Testis (tissue), 3 donors: ENCODE data around the gene TSSK2. TPM values are rescaled to one million over a fixed set of nuclear protein-coding genes. Genes with fewer than 3 reads are reported as not detected.

Experiments
- DNase-seq: peaks from one replicate; pipeline ENCODE4 v3.0.0-alpha.2; 2019
- H3K27ac ChIP-seq, 2 donors: fragments of 200-600 bp; sonication (generic); one replicate each; pipeline ENCODE4 v1.5.1; 2019
- H3K27me3 ChIP-seq: fragments of 200-600 bp; sonication (generic); one replicate; pipeline ENCODE4 v1.5.1; 2019
- H3K36me3 ChIP-seq: fragments of 200-600 bp; sonication (generic); one replicate; pipeline ENCODE4 v1.5.1; 2017; ENCODE audit warnings: low read depth; ENCODE audit errors: missing control alignments
- H3K4me1 ChIP-seq: fragments of 200-600 bp; sonication (generic); one replicate; pipeline ENCODE4 v1.5.1; 2019
- H3K4me3 ChIP-seq, 2 donors: fragments of 200-600 bp; sonication (generic); one replicate each; pipeline ENCODE4 v1.5.1; 2017 to 2019
- H3K9me3 ChIP-seq: fragments of 200-600 bp; sonication (generic); one replicate; pipeline ENCODE4 v1.5.1; 2017
- POLR2A ChIP-seq: fragments of 450-650 bp; IDR thresholded peaks from one replicate; pipeline ENCODE4 v1.6.1; 2017; ENCODE audit warnings: antibody characterized with exemption, mild to moderate bottlenecking, moderate library complexity
- WGBS, 2 donors: methylation state at CpG; one replicate each; pipeline ENCODE4 v1.1.5; 2018; 5-methylcytosine and 5-hydroxymethylcytosine counted together
- intact Hi-C: fragments of 100-400 bp; cut with DNase I; formaldehyde crosslinking; loops from one replicate; pipeline ENCODE4 v1.15.1; 2023; ENCODE audit warnings: low total_unique reads
- polyA plus RNA-seq: library from polyadenylated mRNA; stranded (reverse); fragments of 350-450 nt; fragmentation: Illumina TruSeq; extraction: RNeasy Lipid Tissue Mini Kit (QIAGEN cat#74804); gene quantifications from one replicate; pipeline ENCODE4 v1.2.3, GENCODE V29; 2014; ENCODE audit warnings: low read depth, low replicate concordance; ENCODE audit not compliant: insufficient read depth
- total RNA-seq, 2 donors: library from RNA; depleted of rRNA; stranded (reverse); fragments of >200 nt; gene quantifications; one replicate each; pipeline ENCODE4 v1.2.3, GENCODE V29; 2016
- TF ChIP-seq, protein P1 (sequence below), 3 experiments: fragments of 450-650 bp in 2 of 3; fragments of 200-600 bp in 1 of 3; sonication (generic) in 1 of 3; IDR thresholded peaks; one replicate each; pipeline ENCODE4 v1.5.1; 2016 to 2019; ENCODE audit warnings: antibody characterized with exemption in 3 of 3, mild to moderate bottlenecking in 2 of 3, moderate library complexity in 1 of 3

TSSK2 gene
- total and polyA plus RNA-seq, 3 donors from 2014 or later = 66.0 to 205 (median 188) TPM

DNA sequence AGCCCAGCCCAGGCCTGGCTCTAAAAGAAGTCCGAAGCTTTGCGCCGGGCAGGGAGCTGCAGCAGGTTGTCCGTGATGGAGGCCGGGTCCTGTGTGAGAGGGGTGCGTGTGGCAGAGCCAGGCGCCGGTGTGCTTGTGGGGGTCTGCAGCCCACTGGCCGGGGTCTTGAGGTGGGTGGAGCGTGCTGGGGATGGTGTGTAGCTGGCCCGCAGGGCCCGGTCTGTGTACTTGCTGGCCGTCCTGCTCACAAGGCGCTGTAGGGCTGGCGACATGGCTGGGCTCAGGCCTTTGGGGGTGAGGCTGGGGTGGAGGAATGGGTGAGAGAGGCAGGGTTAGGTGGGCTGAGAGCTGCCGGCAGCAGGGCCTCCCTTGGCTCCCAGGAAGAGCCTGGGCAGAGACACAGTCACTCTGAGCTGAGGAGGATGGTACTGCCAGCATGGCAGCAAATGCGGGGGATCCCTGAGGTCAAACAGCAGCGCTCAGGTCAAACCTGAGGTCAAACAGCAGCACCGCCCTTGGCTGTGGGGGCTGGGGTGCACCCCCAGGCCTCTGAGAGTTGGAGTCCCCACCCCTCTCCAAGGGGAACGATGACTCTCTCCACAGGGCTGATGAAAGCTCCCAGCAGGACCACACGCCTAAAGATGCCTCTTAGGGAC is 3.2 kb downstream of the TSSK2 start:
- peaks cover 5% of the 10 kb centered on the region for H3K4me1 ChIP-seq

DNA sequence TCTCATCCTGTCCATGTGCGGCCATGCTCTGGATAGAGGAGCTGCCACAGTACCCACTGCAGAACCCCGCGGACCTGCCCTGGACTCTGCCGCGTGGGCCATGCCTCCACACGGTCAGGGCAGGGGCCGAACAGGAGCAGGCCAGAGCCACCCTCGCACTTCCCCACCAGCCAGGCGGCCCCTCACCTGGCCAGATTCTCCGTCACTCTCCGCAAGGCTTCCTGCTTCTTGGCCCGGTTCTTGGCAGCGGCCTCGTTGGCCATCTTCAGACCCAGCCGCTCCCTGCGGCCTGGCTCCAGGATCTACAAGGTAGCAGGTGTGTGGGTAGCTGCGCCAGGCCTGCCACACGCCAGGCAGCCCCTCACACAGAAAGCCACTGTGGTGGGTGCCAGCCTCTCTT is 3.8 kb downstream of the TSSK2 start:
- no peaks in the 10 kb centered on the region for H3K9me3 ChIP-seq
- no peak overlapping the region for H3K4me3 ChIP-seq
- H3K4me1 ChIP-seq = peaks cover 3% of the 10 kb centered on the region
- no peak for DNase-seq
- H3K27me3 ChIP-seq = no peaks in the 10 kb centered on the region
- no peak overlapping the region for H3K27ac ChIP-seq
- intact Hi-C loops = loop anchor here (10.0 kb wide), 1 partner anchor 500 kb away; no protein-coding TSS in a partner anchor
- TF ChIP-seq, protein P1, sequence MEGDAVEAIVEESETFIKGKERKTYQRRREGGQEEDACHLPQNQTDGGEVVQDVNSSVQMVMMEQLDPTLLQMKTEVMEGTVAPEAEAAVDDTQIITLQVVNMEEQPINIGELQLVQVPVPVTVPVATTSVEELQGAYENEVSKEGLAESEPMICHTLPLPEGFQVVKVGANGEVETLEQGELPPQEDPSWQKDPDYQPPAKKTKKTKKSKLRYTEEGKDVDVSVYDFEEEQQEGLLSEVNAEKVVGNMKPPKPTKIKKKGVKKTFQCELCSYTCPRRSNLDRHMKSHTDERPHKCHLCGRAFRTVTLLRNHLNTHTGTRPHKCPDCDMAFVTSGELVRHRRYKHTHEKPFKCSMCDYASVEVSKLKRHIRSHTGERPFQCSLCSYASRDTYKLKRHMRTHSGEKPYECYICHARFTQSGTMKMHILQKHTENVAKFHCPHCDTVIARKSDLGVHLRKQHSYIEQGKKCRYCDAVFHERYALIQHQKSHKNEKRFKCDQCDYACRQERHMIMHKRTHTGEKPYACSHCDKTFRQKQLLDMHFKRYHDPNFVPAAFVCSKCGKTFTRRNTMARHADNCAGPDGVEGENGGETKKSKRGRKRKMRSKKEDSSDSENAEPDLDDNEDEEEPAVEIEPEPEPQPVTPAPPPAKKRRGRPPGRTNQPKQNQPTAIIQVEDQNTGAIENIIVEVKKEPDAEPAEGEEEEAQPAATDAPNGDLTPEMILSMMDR (IDR thresholded peaks at IDR 0.05) = no peak
- TF ChIP-seq POLR2A = no peak
- WGBS, 2 donors = 91 to 99% methylated on average over 17 to 18 of the region's 18 CpGs
- H3K36me3 ChIP-seq = no peaks in the 10 kb centered on the region

More for the DNA sequence above, 3.2 kb downstream of the TSSK2 start:
- Histone ChIP-seq H3K27me3 (no peaks in the 10 kb centered on the region), H3K27ac (no peak overlapping the region), H3K9me3 (no peaks in the 10 kb centered on the region), H3K4me3 (no peak overlapping the region), H3K36me3 (no peaks in the 10 kb centered on the region)
- WGBS, 2 donors = 92 to 94% methylated on average over 18 to 21 of the region's 21 CpGs
- no peak for TF ChIP-seq POLR2A
- TF ChIP-seq, protein P1 (IDR thresholded peaks at IDR 0.05) = no peak
- DNase-seq = no peak
- intact Hi-C loops = loop anchor here (10.0 kb wide), 1 partner anchor 500 kb away; no protein-coding TSS in a partner anchor

DNA sequence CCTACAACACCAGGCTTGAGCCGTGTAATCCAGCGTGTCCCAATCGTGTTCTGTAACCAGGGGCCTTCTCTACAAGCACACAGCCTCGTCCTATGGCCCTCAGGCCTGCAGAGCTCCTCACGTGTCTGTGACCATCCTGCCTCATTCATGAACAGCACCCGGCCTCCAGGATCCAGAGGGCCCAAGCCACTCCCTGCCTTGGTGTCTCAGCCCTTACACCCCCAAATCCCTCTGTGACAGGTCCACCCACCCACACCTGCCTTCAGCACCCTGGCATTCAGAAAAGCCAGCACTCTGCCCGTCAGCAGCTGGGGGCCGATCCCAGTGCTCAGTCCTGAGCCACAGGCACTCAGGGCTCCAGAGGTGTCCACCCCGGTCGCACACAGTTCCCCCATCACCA is 5.8 kb downstream of the TSSK2 start:
- no peaks in the 10 kb centered on the region for H3K36me3 ChIP-seq
- intact Hi-C loops = loop anchor here (10.0 kb wide), 1 partner anchor 498 kb away; no protein-coding TSS in a partner anchor

DNA sequence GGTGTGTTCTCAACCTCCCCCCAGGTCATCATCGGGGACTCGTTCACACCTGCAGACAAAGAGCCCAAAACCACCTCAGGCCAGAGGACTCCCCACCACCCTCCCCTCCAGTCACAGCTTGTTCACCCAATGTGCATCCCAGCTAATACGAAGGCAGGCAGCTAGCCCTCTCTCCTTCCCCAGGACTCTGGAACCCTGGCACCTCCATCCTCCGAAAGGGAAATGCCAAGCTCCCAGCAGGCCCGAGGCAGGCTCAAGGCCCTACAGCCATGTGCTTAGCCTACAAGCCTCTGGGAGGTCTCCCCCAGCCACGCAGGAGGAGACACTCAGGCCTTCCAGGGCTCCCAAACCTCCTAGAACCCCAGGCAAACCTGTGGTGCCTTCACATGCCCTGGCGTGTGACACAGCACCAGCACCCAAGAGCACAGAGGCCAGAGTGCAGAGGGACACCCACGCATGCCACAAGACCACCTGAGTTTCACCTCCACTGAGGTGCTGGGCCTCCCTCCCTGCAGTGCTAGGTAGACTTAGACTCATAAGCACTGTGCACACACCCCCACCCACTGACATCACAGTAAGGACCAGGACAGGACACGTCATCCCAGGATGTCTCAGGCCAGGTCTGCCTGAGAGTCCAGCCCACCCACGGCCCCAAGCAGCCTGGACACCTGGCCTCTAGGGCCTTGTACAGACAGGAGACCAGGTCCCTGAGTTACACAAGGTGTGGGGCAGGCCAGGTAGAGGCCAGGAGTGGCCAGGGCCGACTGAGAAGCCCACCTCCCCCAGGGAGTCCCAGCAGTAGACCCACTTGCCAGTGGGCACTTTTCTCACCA is 6.5 kb downstream of the TSSK2 start:
- intact Hi-C loops = loop anchor here (10.0 kb wide), 1 partner anchor 497 kb away; no protein-coding TSS in a partner anchor
- H3K27me3 ChIP-seq = no peaks in the 10 kb centered on the region

More for the DNA sequence above, 5.8 kb downstream of the TSSK2 start:
- Histone ChIP-seq H3K4me1 (no peaks in the 10 kb centered on the region), H3K27ac (no peak overlapping the region), H3K9me3 (no peaks in the 10 kb centered on the region), H3K4me3 (no peak overlapping the region), H3K27me3 (no peaks in the 10 kb centered on the region)
- DNase-seq = no peak
- WGBS, 2 donors = 91 to 95% methylated on average over 4 to 10 of the region's 10 CpGs
- TF ChIP-seq, protein P1 (IDR thresholded peaks at IDR 0.05) = no peak
- no peak for TF ChIP-seq POLR2A

More for the DNA sequence above, 6.5 kb downstream of the TSSK2 start:
- H3K4me3 ChIP-seq = no peak overlapping the region
- no peak for DNase-seq
- TF ChIP-seq POLR2A = no peak
- TF ChIP-seq, protein P1 (IDR thresholded peaks at IDR 0.05) = no peak
- WGBS, 2 donors = 93 to 94% methylated on average over 5 to 11 of the region's 11 CpGs
- no peaks in the 10 kb centered on the region for H3K4me1 ChIP-seq
- no peaks in the 10 kb centered on the region for H3K9me3 ChIP-seq
- no peak overlapping the region for H3K27ac ChIP-seq
- H3K36me3 ChIP-seq = no peaks in the 10 kb centered on the region
